Esophagus squamous epithelium (tissue), 5 donors: ENCODE measurements around the gene UBE2J2. TPM values are rescaled to one million over a fixed set of nuclear protein-coding genes. Genes with fewer than 3 reads are reported as not detected.
"Not testable (repeated sequence)": the region's sequence is repeated elsewhere in the genome, so short reads cannot be mapped to it uniquely, and the experiment has no call there.

ENCODE experiments used
- DNase-seq: peaks from one replicate; lab custom pipeline; 2025; lab: John Stamatoyannopoulos, UW
- H3K27ac ChIP-seq, 4 donors: fragments of 200-600 bp; sonication (generic); one replicate each; pipeline ENCODE4 v1.5.1; 2016 to 2019; ENCODE audit warnings: mild to moderate bottlenecking in 1 of 4
- H3K27me3 ChIP-seq, 4 donors: fragments of 200-600 bp; sonication (generic); 1 replicate in 3 of 4; 2 replicates in 1 of 4; pipeline versions ENCODE4 v1.5.1 to v1.6.0; 2017 to 2021; ENCODE audit warnings: antibody characterized with exemption in 1 of 4
- H3K36me3 ChIP-seq, 3 donors: fragments of 200-600 bp; sonication (generic); one replicate each; pipeline ENCODE4 v1.5.1; 2016 to 2019
- H3K4me1 ChIP-seq, 3 donors: fragments of 200-600 bp; sonication (generic); one replicate each; pipeline ENCODE4 v1.5.1; 2017 to 2019
- H3K4me3 ChIP-seq, 4 donors: fragments of 200-600 bp; sonication (generic); 1 replicate in 3 of 4; 2 replicates in 1 of 4; pipeline ENCODE4 v1.5.1; 2016 to 2019; ENCODE audit warnings: mild to moderate bottlenecking in 2 of 4, moderate library complexity in 1 of 4
- H3K9me3 ChIP-seq, 3 donors: fragments of 200-600 bp; sonication (generic); one replicate each; pipeline ENCODE4 v1.5.1; 2016 to 2019
- POLR2A ChIP-seq, 4 donors: fragments of 450-650 bp; IDR thresholded peaks; one replicate each; pipeline ENCODE4 v1.6.1; 2017; ENCODE audit warnings: antibody characterized with exemption in 4 of 4, mild to moderate bottlenecking in 4 of 4, moderate library complexity in 3 of 4
- WGBS, 2 donors: methylation state at CpG; one replicate each; pipeline ENCODE4 v1.1.5; 2018; 5-methylcytosine and 5-hydroxymethylcytosine counted together
- intact Hi-C: fragments of 100-400 bp; cut with DNase I; formaldehyde crosslinking; loops from one replicate; pipeline ENCODE4 v1.15.0; 2022
- total RNA-seq, 4 donors: library from RNA; depleted of rRNA; stranded (reverse); fragments of >200 nt; gene quantifications; one replicate each; pipeline ENCODE4 v1.1.0, GENCODE V29; 2016
- TF ChIP-seq, protein P1 (sequence below), 6 experiments: fragments of 450-650 bp in 4 of 6; fragments of 200-600 bp in 2 of 6; sonication (generic) in 2 of 6; IDR thresholded peaks; one replicate each; pipeline ENCODE4 v1.5.1; 2016 to 2019; ENCODE audit warnings: antibody characterized with exemption in 6 of 6, mild to moderate bottlenecking in 4 of 6, moderate library complexity in 4 of 6
- donor health status: DM: yes; HTN: yes; CAD: no.

The UBE2J2 gene
- total RNA-seq, 4 donors from 2014 or later: 32.6 to 54.3 (median 42.5) TPM

DNA sequence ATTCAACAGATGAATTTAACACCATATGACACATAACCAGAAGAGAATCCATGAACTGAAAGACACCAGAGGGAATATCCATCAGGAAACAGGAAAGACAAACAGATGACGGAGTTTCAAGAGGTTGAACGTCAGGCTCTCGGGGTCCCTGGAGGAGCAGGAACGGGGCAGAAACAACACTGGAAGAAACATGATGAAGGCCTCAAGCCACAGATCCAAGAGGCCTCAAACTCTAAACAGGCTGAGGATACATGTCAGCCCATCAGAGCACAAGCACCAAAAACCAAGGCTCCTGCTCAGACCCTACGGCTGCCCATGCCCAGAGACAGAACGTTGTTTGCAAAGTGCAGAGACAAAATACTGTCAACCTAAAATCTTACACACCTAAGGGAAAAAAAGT, 43.8 kb upstream of the UBE2J2 start:
- peaks cover 28 to 85% (median 39%) of the 10 kb centered on the region in 3 donors for H3K36me3 ChIP-seq
- H3K4me3 ChIP-seq: no peak overlapping the region
- 70 to 84% methylated on average over 6 of the region's 6 CpGs for WGBS, 2 donors
- H3K27ac ChIP-seq: peak overlapping the region; percentile 50 to 87 (median 82)
- intact Hi-C loops: no loop called here
- peaks cover 15 to 66% (median 34%) of the 10 kb centered on the region in 3 donors for H3K4me1 ChIP-seq
- no peaks in the 10 kb centered on the region for H3K27me3 ChIP-seq
- H3K9me3 ChIP-seq: no peaks in the 10 kb centered on the region
- no peak for DNase-seq
- TF ChIP-seq, protein P1, sequence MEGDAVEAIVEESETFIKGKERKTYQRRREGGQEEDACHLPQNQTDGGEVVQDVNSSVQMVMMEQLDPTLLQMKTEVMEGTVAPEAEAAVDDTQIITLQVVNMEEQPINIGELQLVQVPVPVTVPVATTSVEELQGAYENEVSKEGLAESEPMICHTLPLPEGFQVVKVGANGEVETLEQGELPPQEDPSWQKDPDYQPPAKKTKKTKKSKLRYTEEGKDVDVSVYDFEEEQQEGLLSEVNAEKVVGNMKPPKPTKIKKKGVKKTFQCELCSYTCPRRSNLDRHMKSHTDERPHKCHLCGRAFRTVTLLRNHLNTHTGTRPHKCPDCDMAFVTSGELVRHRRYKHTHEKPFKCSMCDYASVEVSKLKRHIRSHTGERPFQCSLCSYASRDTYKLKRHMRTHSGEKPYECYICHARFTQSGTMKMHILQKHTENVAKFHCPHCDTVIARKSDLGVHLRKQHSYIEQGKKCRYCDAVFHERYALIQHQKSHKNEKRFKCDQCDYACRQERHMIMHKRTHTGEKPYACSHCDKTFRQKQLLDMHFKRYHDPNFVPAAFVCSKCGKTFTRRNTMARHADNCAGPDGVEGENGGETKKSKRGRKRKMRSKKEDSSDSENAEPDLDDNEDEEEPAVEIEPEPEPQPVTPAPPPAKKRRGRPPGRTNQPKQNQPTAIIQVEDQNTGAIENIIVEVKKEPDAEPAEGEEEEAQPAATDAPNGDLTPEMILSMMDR (IDR thresholded peaks at IDR 0.05): no peak
- TF ChIP-seq POLR2A (IDR thresholded peaks at IDR 0.05): no peak

DNA sequence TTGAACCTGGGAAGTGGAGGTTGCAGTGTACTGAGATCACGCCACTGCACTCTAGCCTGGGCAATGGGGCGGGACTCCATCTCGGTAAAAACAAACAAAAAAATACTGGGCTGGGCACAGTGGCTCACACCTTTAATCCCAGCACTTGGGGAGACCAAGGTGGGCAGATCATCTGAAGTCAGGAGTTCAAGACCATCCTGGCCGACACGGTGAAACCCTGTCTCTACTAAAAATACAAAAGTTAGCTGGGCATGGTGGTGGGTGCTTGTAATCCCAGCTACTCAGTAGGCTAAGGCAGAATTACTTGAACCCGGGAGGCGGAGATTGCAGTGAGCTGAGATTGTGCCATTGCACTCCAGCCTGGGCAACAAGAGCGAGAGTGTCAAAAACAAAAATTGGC, 42.5 kb upstream of the UBE2J2 start:
- H3K27ac ChIP-seq: peak overlapping the region in 1 of 4 donors; percentile 87
- H3K4me3 ChIP-seq: not testable (repeated sequence)

DNA sequence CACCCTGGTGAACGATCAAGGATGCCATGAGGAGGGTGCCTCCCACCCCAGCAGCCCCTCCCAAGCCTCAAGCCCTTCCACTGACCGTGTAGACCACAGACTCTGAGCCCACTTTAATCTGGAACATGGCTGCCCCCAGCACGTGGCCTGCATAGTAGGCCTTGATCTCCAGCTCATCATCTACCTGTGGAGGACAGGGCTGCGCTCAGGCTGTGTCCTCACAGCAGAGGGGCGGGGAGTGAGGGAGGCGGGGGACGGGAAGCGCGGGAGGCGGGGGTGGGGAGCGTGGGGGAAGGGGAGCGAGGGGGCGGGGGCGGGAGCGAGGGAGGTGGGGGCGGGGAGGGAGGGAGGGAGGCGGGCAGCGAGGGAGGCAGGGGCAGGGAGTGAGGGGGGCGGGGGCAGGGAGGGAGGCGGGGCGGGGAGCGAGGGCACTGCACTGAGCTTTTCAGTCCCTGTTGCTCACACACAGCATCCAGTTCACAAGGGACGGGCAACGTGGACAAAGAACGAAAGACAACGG, 41.8 kb upstream of the UBE2J2 start:
- no peak for TF ChIP-seq POLR2A (IDR thresholded peaks at IDR 0.05)
- TF ChIP-seq, protein P1 (IDR thresholded peaks at IDR 0.05): no peak
- DNase-seq: no peak
- WGBS, 2 donors: 81 to 84% methylated on average over 3 to 8 of the region's 26 CpGs
- intact Hi-C loops: no loop called here
- Histone ChIP-seq H3K36me3 (peaks cover 39 to 87% (median 40%) of the 10 kb centered on the region in 3 donors), H3K9me3 (no peaks in the 10 kb centered on the region), H3K4me3 (no peak overlapping the region), H3K27me3 (no peaks in the 10 kb centered on the region), H3K27ac (peak overlapping the region in 1 of 4 donors; percentile 17), H3K4me1 (peaks cover 22 to 62% (median 22%) of the 10 kb centered on the region in 3 donors)

More for the DNA sequence above, 42.5 kb upstream of the UBE2J2 start:
- Histone ChIP-seq H3K4me1 (peaks cover 15 to 62% (median 24%) of the 10 kb centered on the region in 3 donors), H3K36me3 (peaks cover 35 to 87% (median 40%) of the 10 kb centered on the region in 3 donors)
- intact Hi-C loops, H3K9me3 ChIP-seq, DNase-seq, H3K27me3 ChIP-seq: not testable (repeated sequence)
- 81 to 87% methylated on average over 8 of the region's 8 CpGs for WGBS, 2 donors

DNA sequence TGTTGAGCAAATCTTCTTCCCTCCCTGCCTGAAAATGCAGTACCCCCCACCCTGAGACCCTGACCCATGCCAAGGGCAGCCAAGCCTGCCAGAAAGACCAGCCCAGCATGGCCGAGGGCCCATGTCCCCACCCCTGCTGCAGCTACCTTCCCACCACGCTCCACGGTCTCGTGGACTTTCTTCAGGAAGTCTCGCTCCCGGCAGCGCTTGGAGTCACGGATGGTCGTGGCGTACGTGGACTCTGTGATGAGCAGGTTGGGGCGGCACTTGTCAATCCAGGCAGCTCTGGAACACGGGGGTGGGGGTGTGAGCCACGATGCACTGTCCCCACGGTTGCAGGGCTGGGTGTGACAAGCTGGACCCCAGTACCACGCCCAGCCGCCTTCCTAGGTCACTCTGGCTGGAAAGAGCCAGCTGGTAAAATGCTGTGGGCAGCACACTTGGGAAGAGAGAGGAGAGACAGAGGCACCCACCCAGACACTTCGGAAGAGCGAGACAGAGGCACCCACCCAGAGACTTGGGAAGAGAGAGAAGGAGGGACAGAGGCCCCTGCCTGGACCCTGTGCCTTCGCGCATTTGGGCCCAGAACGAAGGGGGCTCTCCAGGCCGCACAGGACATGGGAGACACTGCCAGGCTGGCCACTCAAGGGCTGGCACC, 41.2 kb upstream of the UBE2J2 start:
- no peak for DNase-seq
- peak overlapping the region in 1 of 4 donors; percentile 17 for H3K27ac ChIP-seq
- no peaks in the 10 kb centered on the region for H3K27me3 ChIP-seq
- WGBS, 2 donors: 88 to 95% methylated on average over 11 to 22 of the region's 23 CpGs
- no peak overlapping the region for H3K4me3 ChIP-seq
- H3K9me3 ChIP-seq: no peaks in the 10 kb centered on the region
- peaks cover 39 to 85% (median 40%) of the 10 kb centered on the region in 3 donors for H3K36me3 ChIP-seq
- TF ChIP-seq POLR2A (IDR thresholded peaks at IDR 0.05): no peak
- intact Hi-C loops: no loop called here
- peaks cover 29 to 64% (median 29%) of the 10 kb centered on the region in 3 donors for H3K4me1 ChIP-seq

DNA sequence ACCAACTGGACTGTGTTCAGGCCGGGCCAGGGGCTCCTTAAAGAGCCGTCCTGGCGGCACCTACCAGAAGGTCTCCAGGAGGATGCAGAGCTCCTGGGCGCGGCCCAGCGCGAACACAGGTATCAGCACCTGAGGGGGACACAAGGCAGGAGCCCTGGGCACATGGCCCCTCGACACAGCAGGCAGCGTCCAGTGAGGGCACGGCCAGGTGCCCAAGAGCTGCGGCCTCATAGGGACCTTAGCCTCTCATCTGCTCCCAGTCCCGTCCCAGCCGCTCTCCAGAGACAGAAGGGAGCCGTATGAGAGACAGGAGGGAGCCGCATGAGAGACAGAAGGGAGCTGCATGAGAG, 40.6 kb upstream of the UBE2J2 start:
- Histone ChIP-seq H3K4me1 (peaks cover 35 to 64% (median 35%) of the 10 kb centered on the region in 3 donors), H3K36me3 (peaks cover 38 to 79% (median 39%) of the 10 kb centered on the region in 3 donors), H3K27ac (no peak overlapping the region), H3K4me3 (no peak overlapping the region), H3K9me3 (no peaks in the 10 kb centered on the region), H3K27me3 (no peaks in the 10 kb centered on the region)
- TF ChIP-seq POLR2A (IDR thresholded peaks at IDR 0.05): no peak
- TF ChIP-seq, protein P1 (IDR thresholded peaks at IDR 0.05): no peak
- DNase-seq: no peak
- no CpG with 5 or more reads among the region's 15 CpGs for WGBS, 2 donors
- intact Hi-C loops: no loop called here

DNA sequence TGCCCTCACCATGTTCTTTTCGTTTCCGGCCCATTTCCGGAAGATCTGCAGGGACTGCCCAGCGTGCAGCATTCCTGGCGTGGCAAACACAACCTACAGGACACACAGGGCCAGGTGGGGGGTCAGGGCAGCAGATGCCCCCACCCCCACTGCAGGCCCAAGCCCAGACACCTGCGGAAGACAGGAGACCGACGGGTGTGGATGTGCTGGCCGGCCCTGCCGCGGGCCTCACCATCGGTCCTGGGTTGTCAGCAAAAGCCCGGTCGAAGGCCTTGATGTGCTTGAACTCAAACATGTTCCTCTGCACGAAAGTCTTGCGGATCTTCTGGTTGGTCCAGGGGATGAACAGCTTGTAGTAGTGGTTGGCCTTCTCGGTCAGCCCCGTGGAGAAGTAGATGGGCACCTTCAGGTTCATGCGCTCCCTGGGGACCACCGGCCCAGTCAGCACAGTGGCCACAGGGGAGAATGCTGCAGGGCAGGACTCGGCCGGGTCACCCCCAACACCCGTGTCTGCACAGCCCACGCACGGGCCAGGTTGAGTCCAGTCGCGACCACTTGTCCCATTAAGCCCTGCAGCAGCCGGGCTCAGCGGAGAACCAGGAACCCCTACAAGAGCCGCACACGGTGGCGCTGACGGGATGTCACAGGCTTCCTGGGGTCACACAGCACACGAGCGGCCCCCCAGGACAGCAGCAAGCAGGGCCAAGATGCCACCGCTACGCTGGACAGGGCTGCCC, 40.0 kb upstream of the UBE2J2 start:
- H3K4me3 ChIP-seq: no peak overlapping the region
- H3K27me3 ChIP-seq: no peaks in the 10 kb centered on the region
- intact Hi-C loops: no loop called here
- peaks cover 34 to 74% (median 34%) of the 10 kb centered on the region in 3 donors for H3K36me3 ChIP-seq
- DNase-seq: no peak
- no peaks in the 10 kb centered on the region for H3K9me3 ChIP-seq
- 71 to 85% methylated on average over 6 of the region's 37 CpGs for WGBS, 2 donors
- H3K4me1 ChIP-seq: peaks cover 31 to 64% (median 33%) of the 10 kb centered on the region in 3 donors
- H3K27ac ChIP-seq: no peak overlapping the region
- no peak for TF ChIP-seq POLR2A (IDR thresholded peaks at IDR 0.05)
- TF ChIP-seq, protein P1 (IDR thresholded peaks at IDR 0.05): no peak
